ENCODE data around the gene KANK4.

The KANK4 gene

GRCh38 chr1:62285984-62286785 lies 33.0 kb downstream of the KANK4 start:
- no peak for TF ChIP-seq CTCF (IDR thresholded peaks at IDR 0.05)

- TF ChIP-seq CTCF (IDR thresholded peaks at IDR 0.05), result no peak
Measured at GRCh38 chr1:62285440-62285839, 33.8 kb downstream of the KANK4 start.

GRCh38 chr1:62283986-62284385 lies 35.2 kb downstream of the KANK4 start:
- TF ChIP-seq CTCF (IDR thresholded peaks at IDR 0.05), result no peak

- no peak for TF ChIP-seq CTCF (IDR thresholded peaks at IDR 0.05)
Measured at GRCh38 chr1:62282909-62283755, 36.1 kb downstream of the KANK4 start.

- no peak for TF ChIP-seq CTCF (IDR thresholded peaks at IDR 0.05)
Measured at GRCh38 chr1:62281922-62282555, 37.2 kb downstream of the KANK4 start.

- no peak for TF ChIP-seq CTCF (IDR thresholded peaks at IDR 0.05)
Measured at GRCh38 chr1:62280960-62281465, 38.2 kb downstream of the KANK4 start.

GRCh38 chr1:62280150-62280549 lies 39.1 kb downstream of the KANK4 start:
- no peak for TF ChIP-seq CTCF (IDR thresholded peaks at IDR 0.05)

All from LNCAP (cell line).